Measurements from ENCODE around the gene KAZN.
"Not testable (repeated sequence)": the region's sequence is repeated elsewhere in the genome, so short reads cannot be mapped to it uniquely, and the experiment has no call there.

KAZN gene

GRCh38 chr1:15039017-15039648 is 440.6 kb downstream of the KAZN start:
- no peak for DNase-seq (ENCODE audit: low read depth in 1 of 2, low spot score in 1 of 2)

DNA sequence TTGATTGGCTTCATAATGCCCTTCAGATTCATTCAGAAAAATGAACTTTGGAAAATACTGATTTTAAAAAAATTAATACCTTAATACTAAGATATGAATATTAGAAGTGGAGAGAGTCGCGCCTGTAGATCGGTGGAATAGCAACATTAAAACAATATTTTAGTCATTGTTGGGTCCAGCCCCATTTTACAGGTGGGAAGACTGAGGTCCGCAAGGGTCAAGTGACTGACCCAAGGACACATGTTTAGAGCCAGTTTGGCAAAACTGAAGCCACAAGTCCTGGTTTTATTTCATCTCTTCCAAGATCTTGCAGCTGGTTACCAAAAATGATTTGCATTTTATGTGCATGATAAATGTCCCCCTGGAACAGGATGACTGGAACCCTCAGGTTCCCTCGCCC is 441.4 kb downstream of the KAZN start:
- DNase-seq (ENCODE audit: low read depth in 1 of 2, low spot score in 1 of 2): no peak

- DNase-seq (ENCODE audit: low read depth in 1 of 2, low spot score in 1 of 2): not testable (repeated sequence)
Measured at GRCh38 chr1:15040685-15041084, 442.2 kb downstream of the KAZN start.

- DNase-seq (ENCODE audit: low read depth in 1 of 2, low spot score in 1 of 2): no peak
Measured at GRCh38 chr1:15042866-15043265, 444.4 kb downstream of the KAZN start.

DNA sequence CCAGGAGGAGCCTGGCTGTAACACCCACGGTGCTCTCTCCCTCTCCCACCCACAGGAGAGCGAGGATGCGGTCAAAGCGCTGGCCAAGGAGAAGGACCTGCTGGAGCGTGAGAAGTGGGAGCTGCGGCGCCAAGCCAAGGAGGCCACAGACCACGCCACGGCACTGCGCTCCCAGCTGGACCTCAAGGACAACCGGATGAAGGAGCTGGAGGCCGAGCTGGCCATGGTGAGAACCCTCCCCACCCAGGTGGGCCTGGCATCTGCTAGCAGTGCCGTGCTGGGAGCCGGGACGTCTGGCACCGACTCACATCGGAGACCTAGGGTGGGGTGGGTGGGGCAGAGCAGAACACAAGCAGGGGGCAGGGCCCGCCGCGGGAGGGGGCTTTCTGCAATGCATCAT is 445.4 kb downstream of the KAZN start:
- DNase-seq (ENCODE audit: low read depth in 1 of 2, low spot score in 1 of 2): no peak

DNA sequence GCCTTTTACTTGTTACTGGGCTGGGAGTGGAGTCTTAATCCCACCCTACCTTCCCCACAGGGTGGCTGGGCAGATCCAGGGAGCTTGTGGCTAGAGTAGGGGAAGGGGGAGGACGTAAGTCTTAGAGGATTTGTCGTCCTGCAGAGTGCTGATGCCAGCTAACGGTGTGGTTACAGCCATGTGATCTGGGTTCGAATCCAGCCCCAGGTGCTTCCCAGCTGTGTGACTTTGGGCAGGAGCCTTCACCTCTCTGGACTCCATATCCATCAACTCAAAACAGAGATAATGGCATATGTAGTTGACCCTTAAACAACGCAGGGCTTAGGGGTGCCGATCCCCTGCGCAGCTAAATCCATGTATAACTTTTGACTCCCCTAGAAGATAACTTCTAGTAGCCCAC is 446.6 kb downstream of the KAZN start:
- DNase-seq (ENCODE audit: low read depth in 1 of 2, low spot score in 1 of 2): no peak

DNA sequence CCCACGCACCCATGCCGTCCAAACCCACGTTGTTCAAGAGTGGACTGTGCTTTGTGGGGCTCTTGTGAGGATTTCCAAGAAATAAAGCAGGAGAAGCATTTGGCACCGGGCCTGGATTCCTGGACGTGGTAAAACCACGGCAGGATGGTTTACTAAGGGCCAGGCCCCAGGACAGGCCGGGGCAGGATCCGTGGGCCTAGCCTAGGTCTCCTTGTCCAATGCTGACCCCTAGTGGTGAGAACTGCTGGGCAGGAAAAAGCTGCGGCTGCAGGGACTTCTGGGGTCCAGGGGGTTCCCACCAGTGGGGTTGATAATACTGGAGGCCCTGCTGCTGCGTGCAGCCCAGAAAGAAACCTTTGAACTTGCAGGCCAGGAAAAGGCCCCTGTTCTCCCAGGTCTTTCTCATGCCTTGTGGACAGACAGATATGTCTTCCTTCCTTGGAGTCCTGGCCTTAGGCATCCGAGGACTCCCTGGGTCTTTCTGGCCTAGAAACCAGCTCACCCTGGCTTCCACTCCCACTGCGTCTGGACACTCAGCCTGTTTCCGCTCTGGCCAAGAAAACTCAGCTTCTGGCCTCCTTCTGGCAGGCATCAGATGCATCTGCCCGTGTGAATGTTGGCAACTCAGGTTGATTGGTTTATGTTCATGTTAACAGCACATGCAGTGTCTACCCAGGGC is 448.1 kb downstream of the KAZN start:
- peak in 1 of 2 donors; percentile 10 for DNase-seq (ENCODE audit: low read depth in 1 of 2, low spot score in 1 of 2)

DNA sequence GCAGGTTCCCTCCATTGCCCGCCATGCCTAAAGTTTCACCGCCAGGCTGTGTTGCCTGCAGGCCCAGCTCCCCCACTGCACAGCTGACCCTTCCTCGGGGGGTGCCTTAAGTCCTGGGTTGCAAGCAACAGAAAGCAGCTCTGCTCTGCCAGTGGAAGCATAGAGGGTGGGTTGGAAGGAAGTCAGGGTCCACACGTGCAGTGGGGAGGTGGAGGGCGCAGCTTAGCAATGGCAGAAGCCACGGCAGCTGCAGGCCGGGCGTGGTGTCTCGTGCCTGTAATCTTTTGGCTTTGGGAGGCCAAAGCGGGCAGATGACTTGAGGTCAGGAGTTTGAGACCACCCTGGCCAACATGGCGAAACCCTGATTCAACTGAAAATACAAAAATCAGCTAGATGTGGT is 448.8 kb downstream of the KAZN start:
- no peak for DNase-seq (ENCODE audit: low read depth in 1 of 2, low spot score in 1 of 2)

DNA sequence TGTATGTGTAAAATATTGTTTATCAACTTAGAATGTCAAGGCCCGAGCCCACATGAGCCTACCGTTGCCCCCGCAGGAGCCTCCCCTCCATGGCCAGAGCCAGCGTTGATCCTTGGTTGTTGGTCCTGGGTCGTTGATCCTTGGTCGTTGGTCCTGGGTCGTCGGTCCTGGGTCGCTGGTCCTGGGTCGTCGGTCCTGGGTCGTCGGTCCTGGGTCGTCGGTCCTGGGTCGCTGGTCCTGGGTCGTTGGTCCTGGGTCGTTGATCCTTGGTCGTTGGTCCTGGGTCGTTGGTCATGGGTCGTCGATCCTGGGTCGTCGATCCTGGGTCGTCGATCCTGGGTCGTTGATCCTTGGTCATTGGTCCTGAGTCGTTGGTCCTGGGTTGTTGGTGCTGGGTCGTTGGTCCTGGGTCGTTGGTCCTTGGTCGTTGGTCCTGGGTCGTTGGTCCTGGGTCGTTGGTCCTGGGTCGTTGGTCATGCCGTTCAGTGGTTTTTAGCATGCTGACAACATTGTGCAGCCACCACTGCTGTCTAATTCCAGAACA is 450.0 kb downstream of the KAZN start:
- no peak for DNase-seq (ENCODE audit: low read depth in 1 of 2, low spot score in 1 of 2)

- DNase-seq (ENCODE audit: low read depth in 1 of 2, low spot score in 1 of 2): no peak
Measured at GRCh38 chr1:15049067-15049466, 450.6 kb downstream of the KAZN start.

DNA sequence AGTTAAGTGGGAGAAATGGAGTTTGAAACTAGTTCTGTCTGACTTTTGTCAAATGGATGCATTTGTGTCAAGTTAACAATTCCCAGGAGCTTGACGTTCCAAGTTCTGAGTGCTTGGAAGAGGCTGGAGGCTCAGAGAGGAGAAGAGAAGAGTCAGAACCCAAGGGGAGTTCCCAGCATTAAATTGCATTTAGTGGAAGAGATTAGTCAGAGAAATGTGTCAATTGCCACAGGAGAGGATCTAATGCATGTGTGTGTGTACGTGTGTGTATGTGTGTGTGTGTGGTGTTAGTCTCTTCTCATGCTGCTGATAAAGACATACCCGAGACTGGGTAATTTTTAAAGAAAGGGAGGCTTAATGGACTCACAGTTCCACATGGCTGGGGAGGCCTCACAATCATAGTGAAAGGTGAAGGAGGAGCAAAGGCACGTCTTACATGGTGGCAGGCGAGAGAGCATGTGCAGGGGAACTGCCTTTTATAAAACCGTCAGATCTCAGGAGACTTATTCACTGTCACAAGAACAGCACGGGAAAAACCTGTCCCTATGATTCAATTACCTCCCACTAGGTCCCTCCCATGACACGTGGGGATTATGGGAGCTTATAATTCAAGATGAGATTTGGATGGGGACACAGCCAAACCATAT is 453.5 kb downstream of the KAZN start:
- no peak for DNase-seq (ENCODE audit: low read depth in 1 of 2, low spot score in 1 of 2)

DNA sequence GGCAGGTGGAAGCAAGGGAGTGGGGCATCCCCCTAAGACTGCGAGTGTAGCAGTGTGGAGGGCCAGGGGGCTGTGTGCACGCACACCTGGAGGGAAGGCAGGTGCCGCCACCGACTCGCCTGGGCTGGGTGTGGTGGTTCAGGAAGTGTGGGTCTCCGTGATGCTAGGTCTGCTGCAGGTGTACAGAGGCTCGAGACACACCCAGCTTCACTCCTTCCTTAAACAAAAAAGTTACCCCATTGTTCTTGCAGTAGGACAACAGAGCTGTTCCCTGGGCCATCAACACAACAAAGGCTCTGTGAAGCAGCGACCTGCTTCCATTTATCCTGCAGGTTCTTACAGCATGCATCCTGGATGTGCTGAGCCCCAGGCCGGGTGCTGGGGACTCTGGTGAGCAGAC is 454.7 kb downstream of the KAZN start:
- no peak for DNase-seq (ENCODE audit: low read depth in 1 of 2, low spot score in 1 of 2)

DNA sequence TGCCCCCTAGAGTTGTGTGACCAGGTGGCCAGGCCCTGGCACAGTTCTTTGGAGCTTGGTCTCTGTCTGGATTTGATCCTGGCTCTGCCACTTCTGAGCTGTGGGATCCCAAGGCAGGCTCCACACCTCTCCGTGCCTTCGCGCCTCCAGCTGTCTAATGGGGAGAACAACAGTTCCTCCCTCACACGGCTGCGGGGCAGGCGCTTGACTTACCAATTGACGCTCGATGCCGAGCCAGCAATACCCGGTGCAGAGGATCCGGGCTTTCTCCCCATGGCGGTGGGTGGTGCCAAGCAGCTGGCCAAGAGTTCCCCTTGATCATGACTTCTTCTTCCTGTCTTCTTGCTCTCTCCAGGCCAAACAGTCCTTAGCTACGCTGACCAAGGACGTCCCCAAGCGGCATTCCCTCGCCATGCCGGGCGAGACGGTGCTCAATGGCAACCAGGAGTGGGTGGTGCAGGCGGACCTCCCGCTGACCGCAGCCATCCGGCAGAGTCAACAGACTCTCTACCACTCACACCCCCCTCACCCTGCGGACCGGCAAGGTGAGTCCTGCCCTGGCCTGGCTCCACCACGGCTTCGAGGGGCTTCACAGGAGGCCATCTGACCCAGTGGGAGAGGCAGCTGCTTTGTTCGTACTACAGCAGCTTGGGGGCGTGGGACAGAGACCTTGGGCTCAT is 457.4 kb downstream of the KAZN start:
- DNase-seq (ENCODE audit: low read depth in 1 of 2, low spot score in 1 of 2): no peak

GRCh38 chr1:15056515-15057285 is 458.2 kb downstream of the KAZN start:
- DNase-seq (ENCODE audit: low read depth in 1 of 2, low spot score in 1 of 2): no peak

DNA sequence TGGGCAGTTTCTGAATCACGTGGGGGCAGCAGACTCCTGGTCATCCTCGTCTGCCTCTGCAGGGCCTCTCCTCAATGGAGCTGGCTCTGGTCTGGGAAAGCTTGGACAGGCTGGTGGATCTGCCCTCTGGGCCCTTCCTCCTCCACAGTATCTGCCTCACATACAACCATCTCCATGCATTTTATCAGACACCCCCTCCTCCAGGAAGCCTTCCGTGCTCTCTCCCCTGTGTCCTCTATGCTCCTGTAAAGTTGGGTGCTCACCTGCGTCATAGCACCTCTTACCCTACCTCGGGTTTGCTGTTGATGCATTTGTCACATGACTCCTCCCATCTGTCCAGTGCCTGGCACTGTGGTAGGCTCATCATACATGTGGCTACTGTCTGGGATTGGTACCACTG is 459.3 kb downstream of the KAZN start:
- no peak for DNase-seq (ENCODE audit: low read depth in 1 of 2, low spot score in 1 of 2)

GRCh38 chr1:15058261-15058660 is 459.8 kb downstream of the KAZN start:
- no peak for DNase-seq (ENCODE audit: low read depth in 1 of 2, low spot score in 1 of 2)

GRCh38 chr1:15060104-15060503 is 461.6 kb downstream of the KAZN start:
- DNase-seq (ENCODE audit: low read depth in 1 of 2, low spot score in 1 of 2): no peak

DNA sequence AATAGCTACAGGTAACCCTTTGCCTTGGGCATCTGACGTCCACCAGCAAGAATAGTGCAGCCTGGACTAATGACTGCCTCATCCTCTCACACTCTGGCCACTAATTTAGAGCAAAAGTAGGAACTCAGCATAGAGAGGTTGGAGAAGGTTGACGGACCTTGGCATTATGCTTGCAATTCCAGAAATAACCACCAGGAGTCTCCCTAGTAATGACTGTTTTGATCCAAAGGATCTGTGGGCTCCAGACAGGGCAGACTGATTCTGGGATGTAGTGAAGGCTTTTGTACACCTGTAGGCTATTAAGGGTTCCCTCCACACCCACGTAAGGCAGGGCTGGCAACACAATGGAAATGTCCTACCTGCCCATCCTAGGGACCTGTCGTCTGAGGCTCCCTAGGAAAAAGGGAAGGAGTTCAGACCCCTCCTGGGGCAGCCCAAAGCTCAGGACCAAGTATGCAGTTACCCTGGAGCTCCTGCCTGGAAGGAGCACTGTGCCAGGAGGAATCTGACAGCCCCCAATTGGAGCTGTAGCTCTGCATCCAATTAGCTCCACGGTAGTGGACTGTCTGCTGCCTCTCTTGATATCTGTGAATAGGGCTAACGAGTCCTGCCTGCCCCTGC is 464.1 kb downstream of the KAZN start:
- DNase-seq (ENCODE audit: low read depth in 1 of 2, low spot score in 1 of 2): no peak

DNA sequence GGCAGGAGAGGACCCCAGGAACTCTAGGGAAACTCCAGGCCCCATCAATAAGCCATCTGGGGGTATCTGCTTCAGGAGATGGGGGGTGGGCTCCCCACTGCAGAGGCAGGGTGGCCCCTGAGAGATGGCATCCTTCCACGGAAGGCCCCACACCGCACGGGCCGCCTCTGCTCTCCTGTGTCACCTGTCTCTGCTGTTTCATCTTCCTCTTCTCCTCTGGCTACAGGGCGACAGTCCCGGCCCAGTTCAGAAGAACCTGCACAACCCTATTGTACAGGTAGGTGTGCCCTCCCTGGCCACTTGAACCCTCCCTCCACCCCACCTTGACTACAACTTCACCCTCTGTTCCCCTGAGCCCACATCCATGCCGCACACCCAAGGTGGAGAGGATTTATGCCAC is 464.9 kb downstream of the KAZN start:
- no peak for DNase-seq (ENCODE audit: low read depth in 1 of 2, low spot score in 1 of 2)

DNA sequence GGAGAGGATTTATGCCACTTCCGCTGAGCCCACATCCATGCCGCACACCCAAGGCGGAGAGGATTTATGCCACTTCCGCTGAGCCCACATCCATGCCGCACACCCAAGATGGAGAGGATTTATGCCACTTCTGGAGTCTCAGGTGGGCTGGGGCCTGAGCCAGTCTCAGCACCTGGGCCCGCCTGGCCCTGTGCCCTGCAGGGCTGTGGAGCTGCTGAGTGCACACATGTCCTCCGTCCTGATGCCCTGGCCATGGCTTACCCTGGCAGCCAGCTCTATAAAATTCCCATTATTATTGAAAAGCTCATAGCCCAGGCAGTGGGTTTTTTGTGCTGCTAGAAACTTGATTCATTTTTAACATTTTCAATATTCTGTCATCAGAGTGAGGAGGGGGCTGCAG is 465.3 kb downstream of the KAZN start:
- DNase-seq (ENCODE audit: low read depth in 1 of 2, low spot score in 1 of 2): no peak
